NCI-H128 (cell line): ENCODE measurements around the gene WWP2.
A peak's percentile ranks its signal among the peaks of the same experiment; 100 is the strongest.
"Not testable (repeated sequence)": the region's sequence is repeated elsewhere in the genome, so short reads cannot be mapped to it uniquely, and the experiment has no call there.

Experiments
- DNase-seq: peaks from one replicate; lab custom pipeline; 2025; ENCODE audit not compliant: unreplicated experiment; lab: John Stamatoyannopoulos, UW

Gene WWP2

DNA sequence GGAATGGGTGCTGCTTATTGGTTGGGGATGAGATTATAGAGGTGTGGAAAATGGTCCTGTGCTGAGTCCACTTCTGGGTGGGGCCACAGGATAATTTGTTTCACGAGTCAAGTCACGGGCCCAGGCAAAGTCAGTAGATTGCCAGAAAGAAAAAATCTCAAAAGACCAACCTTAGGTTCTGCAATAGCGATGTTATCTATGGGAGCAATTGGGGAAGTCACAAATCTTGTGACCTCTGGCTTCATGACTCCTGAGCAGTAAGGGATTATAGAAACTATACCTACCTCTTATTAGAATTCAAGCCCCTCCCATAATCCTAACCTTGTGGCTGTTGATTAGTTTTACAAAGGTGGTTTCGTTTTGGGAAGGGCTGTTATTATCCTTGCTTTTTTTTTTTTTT, 31.4 kb downstream of the WWP2 start:
- no peak for DNase-seq

DNA sequence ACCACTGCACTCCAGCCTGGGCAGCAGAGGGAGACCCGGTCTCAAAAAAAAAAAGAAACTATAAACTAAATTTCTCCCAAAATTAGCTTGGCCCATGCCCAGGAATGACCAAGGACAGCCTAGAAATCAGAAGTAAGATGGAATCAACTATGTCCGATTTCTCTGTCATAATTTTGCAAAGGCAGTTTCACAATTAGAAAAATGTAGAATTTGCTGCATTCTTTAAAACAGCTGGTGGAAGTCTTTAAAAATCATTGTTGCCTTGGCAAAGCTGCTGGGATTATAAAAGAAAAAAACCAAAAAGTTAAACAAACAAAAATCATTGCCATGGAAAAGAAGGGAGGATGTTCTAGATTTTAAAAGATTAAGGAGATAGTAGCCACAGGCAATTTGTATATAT, 32.4 kb downstream of the WWP2 start:
- DNase-seq: no peak

DNA sequence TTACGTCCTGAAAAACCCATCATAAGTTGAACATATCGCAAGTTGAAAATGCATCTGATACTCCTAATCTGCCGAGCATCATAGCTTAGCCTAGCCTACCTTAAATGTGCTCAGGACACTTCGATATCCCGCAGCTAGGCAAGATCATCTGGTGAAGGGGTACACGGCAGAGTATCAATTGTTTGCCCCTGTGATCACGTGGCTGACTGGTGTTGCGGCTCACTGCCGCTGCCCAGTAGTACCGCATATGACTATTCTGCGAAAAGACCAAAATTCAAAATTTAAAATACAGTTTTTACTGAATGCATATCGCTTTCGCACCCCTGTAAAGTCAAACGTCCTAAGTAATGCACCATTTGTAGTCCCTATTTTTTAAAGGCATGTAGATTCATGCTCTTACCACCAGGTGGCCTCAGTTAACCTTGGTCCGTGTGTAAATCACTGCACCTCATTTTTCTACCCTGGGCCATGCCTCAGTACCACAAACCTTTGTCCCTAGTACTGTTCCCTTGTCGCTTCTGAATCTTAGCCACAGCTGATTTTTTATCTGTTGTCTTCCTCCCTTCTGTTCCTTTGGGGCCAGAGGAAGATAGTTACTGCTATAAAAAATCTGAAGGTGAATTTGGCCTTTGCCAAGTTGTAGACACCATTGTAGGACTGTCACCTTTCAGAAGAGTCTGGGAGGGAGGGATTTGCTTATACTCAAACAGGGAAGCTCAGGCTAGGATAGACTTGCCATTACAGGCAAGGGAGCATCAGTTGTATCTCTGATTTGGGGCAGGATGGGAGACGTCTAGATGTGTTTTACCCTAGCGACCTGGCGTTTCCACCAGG, 34.4 kb downstream of the WWP2 start:
- DNase-seq: peak; percentile 25

DNA sequence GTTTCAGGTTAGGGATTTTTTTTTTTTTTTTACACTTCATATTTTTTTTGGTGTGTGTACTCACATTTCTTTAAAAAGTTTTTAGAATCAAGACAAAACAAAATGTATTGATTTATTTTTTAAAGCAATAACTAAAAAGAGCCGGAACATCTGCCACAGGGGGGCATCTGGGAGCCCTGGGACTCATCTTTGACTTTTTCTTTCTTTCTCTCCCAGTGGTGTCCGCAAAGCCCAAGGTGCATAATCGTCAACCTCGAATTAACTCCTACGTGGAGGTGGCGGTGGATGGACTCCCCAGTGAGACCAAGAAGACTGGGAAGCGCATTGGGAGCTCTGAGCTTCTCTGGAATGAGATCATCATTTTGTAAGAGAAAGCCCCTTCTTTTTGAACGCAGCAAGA, 36.3 kb downstream of the WWP2 start:
- DNase-seq: no peak

DNA sequence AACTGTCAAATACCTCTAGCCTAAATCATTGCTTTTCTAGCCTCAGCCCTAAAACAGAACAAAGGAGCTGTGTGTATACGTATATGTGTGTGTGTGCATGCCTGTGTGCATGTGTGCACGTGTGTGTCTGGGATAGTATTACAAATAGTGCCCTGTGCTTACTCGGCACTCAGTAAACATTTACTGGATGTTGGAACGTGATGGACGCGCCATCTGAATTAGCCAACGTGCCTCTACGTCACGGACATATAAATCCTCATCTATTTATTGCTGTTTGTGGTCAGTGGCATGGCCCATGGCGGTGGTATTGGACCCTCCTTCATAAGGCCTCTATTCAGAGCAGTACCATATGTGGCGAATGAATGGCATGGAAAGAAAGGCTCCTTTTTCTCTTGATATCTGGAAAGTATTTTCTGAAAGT, 37.5 kb downstream of the WWP2 start:
- no peak for DNase-seq

DNA sequence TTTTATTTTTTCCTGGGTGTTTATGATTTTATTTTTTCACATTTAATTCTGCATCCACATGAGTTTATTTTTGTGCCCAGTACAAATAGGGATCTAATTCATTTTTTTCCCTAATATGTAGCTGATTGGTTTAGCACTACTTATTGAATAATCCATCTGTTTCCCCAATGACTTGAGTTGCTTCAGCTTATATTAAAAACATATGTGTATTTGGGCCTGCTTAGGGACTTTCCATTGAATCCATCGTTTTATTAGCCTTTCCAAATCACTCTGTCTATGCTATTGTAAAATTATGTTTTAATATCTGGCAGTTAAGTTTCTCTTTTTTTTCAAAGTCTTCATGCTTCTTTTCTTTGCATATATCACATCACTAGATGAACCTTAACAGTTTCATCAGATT, 42.2 kb downstream of the WWP2 start:
- DNase-seq: no peak

DNA sequence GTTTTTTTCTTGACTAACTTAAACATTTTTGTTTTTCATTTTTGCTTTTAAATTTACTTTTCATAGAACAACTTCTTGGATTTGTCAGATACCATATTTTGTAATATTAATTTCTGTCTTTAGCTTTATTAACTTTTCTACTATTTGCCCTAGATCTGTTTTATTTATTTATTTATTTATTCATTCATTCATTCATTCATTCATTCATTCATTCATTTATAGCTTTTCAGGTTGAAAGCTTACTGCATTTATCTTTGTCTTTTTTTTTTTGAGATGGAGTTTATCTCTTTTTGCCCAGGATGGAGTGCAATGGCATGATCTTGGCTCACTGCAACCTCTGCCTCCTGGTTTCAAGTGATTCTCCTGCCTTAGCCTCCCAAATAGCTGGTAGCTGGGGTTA, 44.6 kb downstream of the WWP2 start:
- not testable (repeated sequence) for DNase-seq

DNA sequence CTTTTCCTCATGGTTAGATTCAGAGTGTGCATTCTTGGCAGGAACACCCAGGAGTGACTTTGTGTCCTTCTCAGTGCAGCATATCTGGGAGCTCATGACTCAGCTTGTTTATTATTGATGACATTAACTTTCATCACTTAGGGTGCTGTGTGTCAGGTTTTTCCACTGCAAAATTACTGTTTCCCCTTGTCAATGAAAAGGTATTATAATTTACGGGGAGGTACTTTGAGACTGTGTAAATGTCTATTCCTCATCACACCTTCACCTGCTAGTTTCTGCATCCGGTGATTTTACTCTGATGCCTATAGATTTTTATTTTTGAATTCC, 50.5 kb downstream of the WWP2 start:
- DNase-seq: no peak

DNA sequence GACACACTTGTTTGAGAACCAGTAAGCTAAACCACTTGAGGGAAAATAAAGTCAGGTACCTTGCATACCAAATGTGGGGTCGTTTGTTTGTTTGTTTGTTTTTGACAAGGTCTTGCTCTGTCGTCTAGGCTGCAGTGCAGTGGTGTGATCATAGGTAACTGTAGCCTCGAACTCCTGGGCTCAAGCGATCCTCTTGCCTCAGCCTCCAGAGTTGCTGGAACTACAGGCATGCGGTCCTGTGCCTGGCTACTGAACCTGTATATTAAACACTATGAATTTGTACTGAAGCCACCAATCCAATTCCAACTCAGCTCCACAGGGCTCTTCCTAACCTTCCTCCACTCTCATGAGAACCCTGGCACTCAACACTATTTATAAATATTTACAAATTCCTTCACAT, 51.9 kb downstream of the WWP2 start:
- no peak for DNase-seq

DNA sequence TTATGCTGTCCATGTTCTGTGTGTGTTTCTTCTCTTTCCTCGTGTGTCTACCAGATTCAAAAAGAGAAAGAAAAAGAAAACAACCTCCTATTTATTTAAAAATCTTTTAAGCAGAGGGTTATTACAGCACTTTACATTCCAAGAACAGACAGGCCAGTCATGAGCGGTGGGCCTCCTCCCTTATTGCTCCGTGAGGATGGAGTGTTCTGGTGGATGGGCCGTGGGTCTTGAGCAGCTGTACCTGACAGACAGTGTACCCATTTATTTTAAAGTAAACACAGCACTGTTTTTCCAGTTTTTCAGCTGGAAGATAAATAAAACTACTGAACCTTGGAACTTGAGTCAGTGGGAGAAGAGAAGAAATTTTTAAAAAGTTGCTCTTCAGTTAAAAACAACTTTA, 52.4 kb downstream of the WWP2 start:
- no peak for DNase-seq

DNA sequence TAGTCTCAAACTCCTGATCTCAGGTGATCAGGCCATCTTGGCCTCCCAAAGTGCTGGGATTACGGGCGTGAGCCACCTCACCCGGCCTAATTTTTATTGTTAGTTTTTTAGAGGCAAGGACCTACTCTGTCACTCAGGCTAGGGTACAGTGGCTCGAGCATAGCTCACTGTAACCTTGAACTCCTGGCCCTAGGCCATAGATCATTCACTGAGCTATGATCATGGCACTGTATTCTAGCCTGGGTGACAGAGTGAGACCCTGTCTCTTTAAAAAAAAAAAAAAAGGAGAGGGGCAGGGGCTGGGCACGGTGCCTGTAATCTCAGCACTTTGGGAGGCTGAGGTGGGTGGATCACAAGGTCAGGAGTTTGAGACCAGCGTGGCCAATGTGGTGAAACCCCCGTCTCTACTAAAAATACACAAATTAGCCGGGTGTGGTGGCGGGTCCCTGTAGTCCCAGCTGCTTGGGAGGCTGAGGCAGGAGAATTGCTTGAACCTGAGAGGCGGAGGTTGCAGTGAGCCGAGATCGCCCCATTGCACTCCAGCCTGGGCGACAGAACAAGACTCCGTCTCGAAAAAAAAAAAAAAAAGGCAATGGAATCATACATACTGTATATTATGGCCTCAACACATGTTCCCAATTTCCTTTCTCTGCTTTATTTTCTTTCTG, 53.2 kb downstream of the WWP2 start:
- not testable (repeated sequence) for DNase-seq

DNA sequence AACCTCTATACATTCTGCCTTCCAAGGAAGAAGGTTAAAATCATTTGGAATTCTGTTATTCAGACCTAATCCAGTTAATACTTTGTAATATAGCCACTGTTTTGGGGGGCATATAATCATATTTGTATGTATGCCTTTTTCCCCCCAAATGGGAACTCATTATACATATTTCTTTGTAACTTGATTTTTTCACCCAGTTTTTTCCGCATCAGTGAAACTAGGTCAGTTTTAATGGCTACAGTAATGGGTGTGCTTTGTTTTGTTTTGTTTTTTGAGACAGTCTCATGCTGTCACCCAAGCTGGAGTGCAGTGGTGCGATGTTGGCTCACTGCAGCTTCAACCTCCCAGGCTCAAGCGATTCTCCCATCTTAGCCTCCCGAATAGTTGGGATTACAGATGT, 54.9 kb downstream of the WWP2 start:
- no peak for DNase-seq

DNA sequence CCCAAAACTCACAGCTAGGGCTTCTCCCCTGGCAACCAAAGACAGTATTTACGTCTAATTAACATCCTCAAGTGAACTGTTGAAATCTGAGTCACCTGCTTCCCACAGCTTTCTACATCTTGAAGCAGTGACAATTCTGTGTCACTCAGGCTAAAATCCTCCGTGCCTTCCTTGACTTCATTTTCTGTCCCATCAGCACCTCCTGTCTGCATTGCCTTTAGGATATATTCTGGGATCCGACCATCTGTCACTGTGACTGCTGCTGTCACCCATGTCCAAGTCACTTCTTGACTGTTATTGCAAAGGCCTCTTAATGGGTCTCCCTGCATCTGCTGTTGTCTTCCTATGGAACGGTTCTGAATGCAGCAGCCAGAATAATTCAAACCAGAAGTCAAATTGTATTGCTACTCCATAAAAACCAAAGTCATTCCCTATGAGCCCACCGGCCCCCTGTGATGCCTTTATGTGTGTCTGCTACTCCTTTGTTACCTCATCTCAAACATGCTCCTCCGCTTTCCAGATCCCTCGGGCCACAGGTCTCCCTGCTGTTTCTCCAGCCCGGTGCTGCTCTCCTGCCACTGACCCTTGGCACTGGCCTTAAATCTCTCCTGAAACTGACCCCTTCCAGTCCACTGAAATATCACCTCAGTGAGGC, 56.9 kb downstream of the WWP2 start:
- DNase-seq: no peak

DNA sequence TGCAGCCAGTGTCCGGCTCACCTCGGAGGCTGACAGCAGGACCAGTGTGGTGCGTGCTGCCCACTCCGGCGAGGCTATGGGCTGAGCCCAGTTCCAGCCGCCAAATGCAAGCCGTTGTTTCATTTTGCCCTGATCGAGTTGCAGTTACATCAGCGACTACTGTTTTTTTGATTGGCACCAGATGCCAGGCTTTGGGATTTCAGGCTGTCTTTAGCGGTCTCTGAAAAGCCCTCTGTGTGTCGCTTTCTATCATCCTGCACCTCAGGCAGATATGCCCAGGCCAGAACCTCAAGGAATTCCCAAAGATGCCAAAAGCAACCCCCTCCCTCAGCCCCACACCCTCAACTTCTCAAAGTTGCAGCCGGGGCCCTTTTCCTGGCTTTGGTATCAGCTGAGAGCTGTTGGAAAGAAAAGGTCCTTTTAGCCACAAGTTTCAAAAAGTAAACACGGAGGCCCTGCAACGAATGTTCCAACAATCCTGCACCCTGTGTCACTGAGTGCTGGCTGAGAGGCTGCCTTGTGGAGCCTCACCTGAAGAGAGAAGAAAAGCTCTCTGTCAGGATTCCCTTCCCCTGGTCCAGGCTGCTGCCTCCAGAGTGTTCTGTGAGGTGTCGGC, 58.9 kb downstream of the WWP2 start:
- DNase-seq: no peak

DNA sequence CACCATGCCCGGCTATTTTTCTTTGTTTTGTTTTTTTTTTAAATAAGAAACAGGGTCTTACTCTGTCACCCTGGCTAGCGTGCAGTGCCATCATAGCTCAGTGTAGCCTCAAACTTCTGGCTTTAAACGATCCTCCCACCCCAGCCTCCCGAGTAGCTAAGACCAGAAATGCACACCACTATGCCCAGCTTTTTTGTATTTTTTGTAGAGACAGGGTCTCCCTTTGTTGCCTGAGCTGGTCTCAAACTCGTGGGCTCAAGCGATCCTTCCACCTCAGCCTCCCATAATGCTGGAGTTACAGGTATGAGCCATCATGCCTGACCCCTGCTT, 59.7 kb downstream of the WWP2 start:
- no peak for DNase-seq

DNA sequence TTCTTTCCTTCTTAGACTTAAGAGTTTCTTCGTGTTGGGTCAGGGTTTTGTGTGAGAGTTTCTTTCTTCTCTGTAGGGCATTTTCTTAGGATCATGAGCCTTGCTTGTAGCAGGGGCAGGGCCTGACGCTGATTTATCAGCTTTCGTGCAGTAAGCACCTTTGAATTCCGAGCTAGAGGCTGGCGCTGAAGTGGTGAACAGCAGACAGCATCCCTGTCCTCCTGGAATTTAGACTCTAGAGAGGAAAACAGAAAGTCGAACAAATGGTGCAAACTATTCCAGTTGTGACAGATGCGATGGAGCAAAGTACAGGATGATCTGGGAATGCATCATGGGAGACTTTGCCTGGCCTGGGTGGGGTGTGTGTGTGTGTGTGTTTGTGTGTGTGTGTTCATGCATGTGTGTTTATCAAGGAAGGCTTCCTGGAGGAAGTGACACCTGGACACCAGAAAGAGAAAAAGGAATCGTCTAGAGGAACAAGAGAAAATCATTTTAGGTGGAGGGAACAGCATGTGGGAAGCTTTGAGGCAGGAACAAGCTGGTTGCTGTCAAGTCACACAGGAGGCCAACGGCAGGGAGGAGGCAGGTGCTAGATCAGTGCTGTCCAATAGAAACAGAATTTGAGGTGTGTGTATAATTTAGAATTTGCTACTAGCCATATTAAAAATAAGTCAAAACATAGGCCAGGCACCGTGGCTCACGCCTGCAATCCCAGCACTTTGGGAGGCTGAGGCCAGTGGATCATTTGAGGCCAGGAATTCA, 60.2 kb downstream of the WWP2 start:
- no peak for DNase-seq

DNA sequence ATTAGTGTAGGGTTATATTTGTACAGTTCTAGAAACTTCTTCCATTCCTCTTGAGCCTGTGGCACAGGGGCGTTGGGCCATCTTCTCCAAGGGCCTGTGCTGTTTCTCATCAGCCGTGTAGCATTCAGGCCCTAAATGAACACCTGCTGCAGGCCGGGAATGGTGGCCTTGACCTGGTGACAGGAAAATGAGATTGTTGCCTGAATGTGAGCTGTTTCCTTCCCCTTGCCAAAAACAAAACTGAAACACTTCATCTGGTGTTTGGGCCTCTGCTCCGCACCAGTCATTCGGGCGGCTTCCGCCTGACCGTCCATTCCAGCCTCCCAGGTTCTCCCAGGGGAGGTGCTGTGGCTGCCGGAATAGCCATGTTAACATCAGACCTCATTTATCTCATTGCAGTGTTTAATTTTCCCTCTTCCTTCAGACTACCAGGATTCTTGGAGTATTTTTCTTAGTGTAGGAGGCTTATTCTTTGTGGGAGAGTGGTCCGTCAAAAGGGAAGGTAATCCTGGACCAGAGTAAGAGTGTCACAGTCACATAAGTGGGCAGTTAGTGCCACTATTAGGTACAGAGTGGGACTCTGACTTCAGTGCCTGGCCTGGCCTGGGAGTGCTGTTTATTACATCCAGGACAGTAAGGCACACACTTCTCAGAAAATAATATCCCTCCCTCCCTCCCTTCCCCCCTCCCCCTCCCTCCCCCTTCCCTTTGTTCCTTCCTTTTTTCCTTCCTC, 61.9 kb downstream of the WWP2 start:
- DNase-seq: no peak

DNA sequence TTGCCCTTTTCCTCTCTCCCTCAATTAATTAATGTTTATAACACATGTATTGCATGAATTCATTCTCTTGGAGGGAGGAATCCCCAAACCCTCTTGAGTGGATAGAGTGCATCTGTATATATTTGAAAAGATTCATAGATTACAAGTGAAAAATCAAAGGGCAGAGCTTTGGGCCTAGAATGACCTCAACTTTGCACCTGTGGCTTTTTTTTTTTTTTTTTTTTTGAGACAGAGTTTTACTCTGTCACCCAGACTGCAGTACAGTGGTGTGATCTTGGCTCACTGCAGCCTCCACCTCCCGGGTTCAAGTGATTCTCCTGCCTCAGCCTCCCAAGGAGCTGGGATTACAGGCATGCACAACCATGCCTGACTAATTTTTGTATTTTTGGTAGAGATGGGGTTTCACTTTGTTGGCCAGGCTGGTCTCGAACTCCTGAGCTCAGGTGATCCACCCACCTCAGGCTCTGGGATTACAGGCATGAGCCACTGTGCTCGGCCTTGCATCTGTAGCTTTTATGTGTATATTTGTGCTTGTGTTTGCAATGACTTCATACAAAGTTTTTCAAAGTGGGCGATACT, 62.5 kb downstream of the WWP2 start:
- not testable (repeated sequence) for DNase-seq

DNA sequence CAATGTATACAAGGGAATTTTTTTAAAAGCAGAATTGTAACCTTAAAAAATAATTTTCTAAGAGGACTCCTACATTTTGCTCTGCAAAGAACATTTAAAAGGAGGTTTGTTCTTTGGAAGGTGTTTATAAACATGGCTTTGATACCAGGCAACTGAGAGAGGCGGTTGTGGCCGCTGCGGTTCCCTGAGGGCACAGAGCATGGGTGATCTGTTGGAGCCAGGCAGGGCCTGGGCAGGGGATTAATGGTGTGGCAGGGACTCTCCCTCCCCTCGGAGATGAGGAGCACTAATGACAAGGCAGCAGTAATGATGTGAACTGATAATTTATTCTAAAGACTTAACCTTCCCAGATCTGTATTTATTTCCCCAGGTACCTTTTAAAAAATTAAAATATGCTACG, 65.4 kb downstream of the WWP2 start:
- no peak for DNase-seq

DNA sequence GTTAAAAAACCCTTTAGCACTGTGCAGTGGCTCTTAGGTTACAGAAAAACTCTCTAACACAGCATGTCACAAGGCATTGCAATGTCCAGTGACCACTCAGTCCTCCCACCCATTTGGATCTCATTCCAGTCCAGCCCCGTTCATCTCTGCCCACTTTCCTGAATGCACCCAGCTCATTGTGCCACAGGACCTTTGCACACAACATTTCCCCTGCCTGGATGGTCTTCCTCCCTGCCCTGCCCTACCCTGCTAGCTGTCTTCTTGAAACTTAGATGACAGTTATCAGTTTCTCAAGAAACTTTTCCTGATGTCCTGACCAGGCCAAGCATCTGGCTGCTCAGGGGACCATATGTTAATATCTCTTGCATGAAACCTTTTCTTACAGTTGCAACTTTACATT, 67.2 kb downstream of the WWP2 start:
- no peak for DNase-seq
